ENCODE data around the gene SIK2. TPM values are rescaled to one million over a fixed set of nuclear protein-coding genes. Genes with fewer than 3 reads are reported as not detected.

Gene SIK2
- total RNA-seq, 1 experiment from 2014 or later, result 13.0 TPM

DNA sequence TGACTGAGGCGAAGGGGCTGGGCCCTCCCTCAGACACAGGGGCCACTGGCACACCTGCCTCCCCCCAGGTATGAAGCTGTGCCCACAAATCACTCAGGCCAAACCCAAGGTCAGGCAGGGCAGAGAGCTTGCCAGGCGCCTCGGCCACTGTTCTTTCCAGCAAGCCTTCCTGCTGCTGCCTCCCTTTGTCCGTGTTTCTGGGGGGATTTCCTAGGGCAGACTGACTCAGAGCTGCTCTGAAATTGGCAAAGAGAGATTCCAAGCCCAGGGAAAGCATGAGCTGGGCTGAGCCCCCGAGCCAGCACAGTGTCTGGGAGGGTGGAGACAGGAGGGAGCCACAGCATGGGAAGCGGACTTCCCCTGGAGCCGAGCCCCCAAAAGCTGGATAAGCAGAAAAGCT, 130.8 kb downstream of the SIK2 start (continued):
- TF ChIP-seq CTCF (IDR thresholded peaks at IDR 0.05 in 2 of 3, conservative IDR thresholded peaks at IDR 0.05 in 1 of 3; ENCODE audit: borderline replicate concordance in 1 of 3, insufficient read depth in 1 of 3, low read depth in 2 of 3, low read length in 2 of 3), result no peak
- no peak for TF ChIP-seq EGR1 (IDR thresholded peaks at IDR 0.05; ENCODE audit: low read depth)
- TF ChIP-seq SRF (IDR thresholded peaks at IDR 0.05; ENCODE audit: low read depth), result no peak
- no peak for TF ChIP-seq EZH2phosphoT487 (IDR thresholded peaks at IDR 0.05; ENCODE audit: borderline replicate concordance)
- no peak for TF ChIP-seq YY1 (IDR thresholded peaks at IDR 0.05; ENCODE audit: extremely low read depth, insufficient replicate concordance, low read depth, low read length)
- TF ChIP-seq ZFX (IDR thresholded peaks at IDR 0.05), result no peak
- TF ChIP-seq REST (IDR thresholded peaks at IDR 0.05; ENCODE audit: low read depth), result no peak
- TF ChIP-seq EZH2 (IDR thresholded peaks at IDR 0.05), result no peak

DNA sequence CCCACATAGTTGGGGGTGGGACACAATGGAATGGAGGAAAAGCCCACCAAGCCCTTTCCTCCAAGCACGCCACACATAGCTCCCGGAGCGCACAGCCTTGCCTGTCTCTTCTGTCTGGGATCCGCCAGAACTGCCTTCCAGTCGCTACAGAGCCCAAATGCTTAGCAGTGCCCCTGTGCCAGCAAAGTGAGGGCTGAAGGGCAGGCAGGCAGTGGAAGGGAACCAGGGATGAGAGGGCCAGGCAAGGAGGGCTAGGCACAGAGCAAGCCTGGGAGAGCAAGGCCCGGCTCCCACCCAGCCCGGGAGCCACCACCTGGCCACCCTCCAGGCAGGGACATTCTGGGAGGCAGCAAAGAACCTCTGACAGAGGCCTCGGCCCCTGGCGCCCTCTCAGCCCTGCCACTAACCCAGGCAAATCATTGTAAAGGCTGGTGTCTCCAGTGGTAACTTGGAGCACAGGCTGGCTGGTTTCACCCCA, 131.4 kb downstream of the SIK2 start:
- Histone ChIP-seq H4K20me1 (ENCODE audit: insufficient read depth) (no peaks in the 10 kb centered on the region), H3K4me1 (ENCODE audit: control insufficient read depth in 1 of 2, insufficient read depth in 2 of 2, low read length in 2 of 2) (peaks cover 0 to 19% of the 10 kb centered on the region in 2 experiments; a peak in 1 of 4 replicates), H3K9me2 (ENCODE audit: insufficient read depth) (no peaks in the 10 kb centered on the region), H3K9ac (ENCODE audit: low read length) (no peak overlapping the region), H3K79me2 (ENCODE audit: insufficient read depth, low read length) (no peaks in the 10 kb centered on the region), H3K4me3 (replicated peaks in 1 of 2; ENCODE audit: low read depth in 1 of 2, low read length in 2 of 2) (no peak overlapping the region), H3K27ac (ENCODE audit: low read depth, low read length) (no peak overlapping the region), H3K27me3 (ENCODE audit: insufficient read depth, low read length) (no peaks in the 10 kb centered on the region), H3K4me2 (ENCODE audit: low read length) (no peak overlapping the region), H2AFZ (ENCODE audit: low read depth, low read length, poor library complexity, severe bottlenecking) (no peak overlapping the region), H3K36me3 (ENCODE audit: control insufficient read depth in 1 of 2, insufficient read depth in 2 of 2, low read length in 2 of 2) (no peaks in the 10 kb centered on the region; a peak in 1 of 4 replicates), H3K9me3 (ENCODE audit: control insufficient read depth in 1 of 2, insufficient read depth in 1 of 2, low read depth in 1 of 2, low read length in 2 of 2) (no peaks in the 10 kb centered on the region)
- TF ChIP-seq TCF7L2 (IDR thresholded peaks at IDR 0.05; ENCODE audit: borderline replicate concordance, extremely low read depth, insufficient read depth, insufficient read length) (no peak), SP1 (IDR thresholded peaks at IDR 0.05; ENCODE audit: low read depth) (no peak), CEBPB (IDR thresholded peaks at IDR 0.05; ENCODE audit: low read depth) (no peak), RAD21 (IDR thresholded peaks at IDR 0.05; ENCODE audit: low read depth) (no peak), CBX3 (IDR thresholded peaks at IDR 0.05; ENCODE audit: low read depth) (no peak), ZFX (IDR thresholded peaks at IDR 0.05) (no peak), EGR1 (IDR thresholded peaks at IDR 0.05; ENCODE audit: low read depth) (no peak)
- DNase-seq (ENCODE audit: low read depth, low spot score) (no peak), ATAC-seq (no peak)
- intact Hi-C loops (cut with micrococcal nuclease), result no loop called here
- BruUV-seq (replicated peaks), result no TSS peak
- ChIA-PET RAD21 (ENCODE audit: low non-redundant PET in 1 of 2, low total read pairs in 2 of 2, uncharacterized antibody in 2 of 2, unreplicated experiment in 2 of 2) (no interaction called here), POLR2A (no interaction called here), CTCF (no interaction called here)

Measured in HCT116 (cell line).